GM18520 (cell line): ENCODE measurements around the gene STAT5A.

Experiments
- ATAC-seq: cut with Tn5 transposase; IDR thresholded peaks from one replicate; pipeline ENCODE4 v1.9.1; 2021; ENCODE audit not compliant: unreplicated experiment

STAT5A gene

GRCh38 chr17:42322382-42323267 lies 34.3 kb downstream of the STAT5A start:
- no peak for ATAC-seq

DNA sequence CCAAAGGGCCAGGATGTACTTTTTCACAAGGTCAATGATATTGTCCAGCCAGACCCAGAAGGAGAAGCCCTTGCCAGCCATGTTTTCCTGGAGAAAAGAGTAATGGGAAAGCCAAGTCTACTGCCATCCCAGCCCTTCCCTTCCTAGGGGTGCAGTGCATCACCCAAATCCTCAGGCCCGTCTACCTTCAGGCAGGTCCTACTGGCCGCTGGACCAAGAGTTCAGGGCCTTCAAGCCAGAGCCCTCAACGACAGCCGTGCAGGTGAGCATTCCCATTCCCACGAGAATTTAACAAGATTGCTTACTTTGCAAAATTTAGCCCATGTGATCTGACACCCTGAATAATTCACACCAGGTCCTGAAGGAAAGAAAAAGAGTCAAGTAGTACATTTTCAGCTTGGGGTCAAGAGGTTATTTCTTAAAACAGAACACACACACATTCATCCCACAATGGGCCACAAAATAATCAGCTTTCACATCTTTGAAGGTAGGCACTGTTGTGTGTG lies 35.0 kb downstream of the STAT5A start:
- ATAC-seq: no peak

- ATAC-seq: no peak
Measured at GRCh38 chr17:42325026-42325425, 36.7 kb downstream of the STAT5A start.

GRCh38 chr17:42329025-42329976 lies 41.0 kb downstream of the STAT5A start:
- no peak for ATAC-seq

GRCh38 chr17:42333053-42333452 lies 44.8 kb downstream of the STAT5A start:
- no peak for ATAC-seq

GRCh38 chr17:42334677-42335076 lies 46.4 kb downstream of the STAT5A start:
- ATAC-seq: no peak

- peak; percentile 35 for ATAC-seq
Measured at GRCh38 chr17:42337442-42337841, 49.1 kb downstream of the STAT5A start.

DNA sequence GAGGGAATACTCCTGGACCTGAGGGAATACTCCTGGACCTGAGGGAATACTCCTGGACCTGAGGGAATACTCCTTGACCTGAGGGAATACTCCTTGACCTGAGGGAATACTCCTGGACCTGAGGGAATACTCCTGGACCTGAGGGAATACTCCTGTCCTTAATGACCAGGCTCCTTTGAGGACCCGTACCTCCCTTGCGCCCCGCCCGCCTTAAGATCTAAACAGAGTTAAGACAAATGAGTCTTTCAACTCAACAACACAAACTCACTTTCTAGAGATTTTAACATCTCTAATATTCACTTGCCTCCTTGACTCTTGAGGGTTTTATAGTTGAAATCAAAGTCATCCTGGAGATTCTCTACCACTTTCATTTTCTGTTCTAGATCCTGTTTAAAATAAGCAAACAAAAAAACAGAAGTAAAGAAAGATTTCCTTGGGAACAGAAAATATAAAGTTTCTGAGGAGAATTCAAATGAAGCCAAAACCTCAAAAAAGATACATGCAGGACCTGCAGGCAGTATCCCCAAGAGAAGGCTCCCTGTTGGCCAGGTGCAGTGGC lies 50.2 kb downstream of the STAT5A start:
- no peak for ATAC-seq

DNA sequence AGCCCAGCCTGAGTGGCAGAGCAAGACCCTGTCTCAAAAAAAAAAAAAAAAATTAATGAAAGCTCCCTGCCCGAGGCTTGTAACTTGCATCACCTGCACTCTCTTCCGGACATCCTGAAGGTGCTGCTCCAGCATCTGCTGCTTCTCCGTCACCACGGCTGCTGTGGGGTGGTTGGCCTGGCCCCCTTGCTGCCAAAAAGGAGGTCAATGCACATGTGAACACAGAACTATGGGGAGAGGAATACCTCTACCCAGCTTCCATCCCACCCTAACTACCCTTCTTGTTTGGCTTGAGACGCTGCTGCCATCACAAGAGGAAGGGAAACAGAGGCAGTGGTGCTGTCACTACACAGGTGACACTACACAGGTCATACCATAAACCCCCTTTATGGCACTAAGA lies 50.9 kb downstream of the STAT5A start:
- ATAC-seq: no peak

GRCh38 chr17:42340691-42341127 lies 52.4 kb downstream of the STAT5A start:
- peak; percentile 30 for ATAC-seq

- no peak for ATAC-seq
Measured at GRCh38 chr17:42341568-42341967, 53.3 kb downstream of the STAT5A start.

GRCh38 chr17:42342242-42343008 lies 54.1 kb downstream of the STAT5A start:
- no peak for ATAC-seq

- no peak for ATAC-seq
Measured at GRCh38 chr17:42345396-42346073, 57.2 kb downstream of the STAT5A start.

GRCh38 chr17:42346481-42346880 lies 58.2 kb downstream of the STAT5A start:
- ATAC-seq: no peak

DNA sequence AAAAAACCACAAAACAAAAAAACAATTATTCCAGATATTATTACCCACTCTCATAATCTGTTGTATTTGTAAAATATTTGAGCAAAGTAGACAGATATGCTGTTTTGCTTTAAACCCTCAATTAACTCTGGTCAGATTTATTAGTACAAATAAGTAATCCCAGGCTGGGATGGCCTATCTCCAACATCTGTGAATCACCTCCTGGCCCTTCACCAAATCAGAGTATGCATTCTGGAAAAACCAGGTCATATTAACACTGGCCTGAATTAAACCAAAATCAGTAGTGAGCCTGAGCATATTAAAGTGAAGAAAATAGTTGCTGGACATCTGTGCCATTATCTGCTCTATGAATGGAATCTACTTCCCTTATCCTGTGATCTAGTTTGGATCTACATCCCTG lies 58.9 kb downstream of the STAT5A start:
- ATAC-seq: no peak

GRCh38 chr17:42347606-42348005 lies 59.3 kb downstream of the STAT5A start:
- ATAC-seq: no peak

- ATAC-seq: no peak
Measured at GRCh38 chr17:42348104-42348503, 59.8 kb downstream of the STAT5A start.

DNA sequence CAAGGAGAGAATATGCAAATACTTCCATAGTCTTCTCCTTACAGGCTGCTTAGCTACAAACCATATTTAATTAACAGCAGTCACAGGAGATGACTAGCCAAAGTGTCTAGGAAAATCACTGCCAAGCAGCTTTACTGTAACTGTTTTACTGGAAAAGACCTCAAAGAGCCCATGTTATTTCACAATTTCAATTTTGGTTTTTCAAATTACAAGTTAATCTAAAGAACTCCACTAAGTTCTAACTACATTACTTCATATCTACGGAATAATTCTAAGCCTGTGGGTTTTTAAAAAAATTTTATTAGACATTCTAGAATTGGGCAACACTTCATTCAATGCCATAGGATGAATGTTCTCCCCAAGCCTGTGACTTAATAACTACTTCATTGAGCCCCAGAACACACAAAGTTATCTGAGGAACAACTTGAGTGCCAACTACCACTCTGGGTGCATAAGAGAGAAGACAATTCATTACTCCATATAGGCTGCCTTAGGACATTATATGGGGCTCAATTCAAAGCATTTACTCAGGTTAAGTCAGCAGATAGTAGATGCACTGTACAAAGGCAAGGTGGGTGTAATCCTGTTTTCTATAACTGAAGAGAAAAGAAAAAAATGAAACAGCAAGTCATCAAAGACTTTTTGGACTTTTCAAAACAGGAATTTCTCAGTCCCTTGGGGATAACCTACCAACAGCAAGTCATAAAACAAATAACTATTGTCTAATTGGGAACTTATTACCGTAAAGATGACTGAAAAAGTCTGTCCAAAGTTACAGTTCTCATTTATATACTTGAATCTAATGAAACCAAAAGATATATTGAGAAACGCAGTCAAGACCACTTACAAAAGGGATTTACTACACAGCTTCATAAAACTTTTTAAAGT lies 66.9 kb downstream of the STAT5A start:
- no peak for ATAC-seq

DNA sequence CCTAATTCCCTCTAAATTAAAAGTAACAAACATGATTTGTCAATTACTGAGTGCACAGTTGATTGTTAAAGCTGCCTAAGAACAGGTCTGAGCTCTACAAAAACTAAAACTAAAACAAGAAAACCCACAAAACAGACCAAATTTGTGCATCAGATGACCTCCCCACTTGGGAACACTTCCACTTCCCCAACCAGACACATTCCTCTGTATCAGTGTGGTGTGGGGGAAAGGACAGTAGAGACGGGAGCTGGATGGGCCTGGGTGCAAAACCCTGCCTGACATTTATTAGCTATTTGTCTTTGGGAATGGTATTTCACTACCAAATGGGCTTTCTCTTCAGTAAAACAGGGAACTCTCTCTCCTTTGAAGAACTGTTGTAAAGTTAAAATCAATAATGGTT lies 70.1 kb downstream of the STAT5A start:
- no peak for ATAC-seq
